ENCODE results near the gene SLIT3. TPM values are rescaled to one million over a fixed set of nuclear protein-coding genes. Genes with fewer than 3 reads are reported as not detected.

SLIT3 gene
- total RNA-seq, 2 experiments from 2014 or later: 5.4 to 7.3 TPM

GRCh38 chr5:169165052-169165451 is 135.9 kb downstream of the SLIT3 start:
- no peak for ATAC-seq
- ChIA-PET POLR2A (no interaction called here), CTCF (no interaction called here)
- Mint-ChIP-seq H3K27me3 (peaks cover 8% of the 10 kb centered on the region), H3K4me1 (no peaks in the 10 kb centered on the region), H3K36me3 (ENCODE audit: low read depth) (no peaks in the 10 kb centered on the region), H3K9me3 (ENCODE audit: low read depth) (no peaks in the 10 kb centered on the region), H3K4me3 (no peak overlapping the region), H3K27ac (no peak overlapping the region)
- intact Hi-C loops (cut with DNase I, micrococcal nuclease): no loop called here
- DNase-seq: no peak

DNA sequence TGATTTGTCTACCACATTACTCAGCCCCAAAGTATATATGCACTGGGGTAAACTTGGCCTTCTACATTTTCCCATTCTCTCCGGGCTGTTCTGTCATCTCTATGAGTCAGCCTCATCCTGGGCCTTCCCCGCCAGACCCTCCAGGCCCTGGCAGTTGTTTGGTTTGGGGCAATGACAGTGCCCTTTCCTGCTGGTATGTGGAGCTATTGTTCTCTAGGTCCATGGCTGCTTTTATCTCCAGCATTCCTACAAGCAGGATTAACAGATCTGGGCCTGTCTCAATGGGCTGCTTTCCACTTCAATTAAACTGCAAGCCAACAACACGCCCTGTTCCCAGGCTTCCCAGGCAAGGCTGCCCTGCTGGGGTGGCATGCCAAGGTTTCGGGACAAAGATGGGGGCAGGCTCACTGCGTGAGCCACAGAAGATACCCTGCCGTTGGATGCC is 136.4 kb downstream of the SLIT3 start:
- POLR2A ChIA-PET: no interaction called here
- H3K36me3 Mint-ChIP-seq (ENCODE audit: low read depth): no peaks in the 10 kb centered on the region
- H3K27ac Mint-ChIP-seq: no peak overlapping the region
- intact Hi-C loops (cut with DNase I, micrococcal nuclease): no loop called here
- peaks cover 7% of the 10 kb centered on the region for H3K27me3 Mint-ChIP-seq
- DNase-seq (no peak), ATAC-seq (no peak)
- no peaks in the 10 kb centered on the region for H3K4me1 Mint-ChIP-seq
- CTCF ChIA-PET: no interaction called here
- H3K4me3 Mint-ChIP-seq: no peak overlapping the region
- H3K9me3 Mint-ChIP-seq (ENCODE audit: low read depth): no peaks in the 10 kb centered on the region

- ATAC-seq (no peak), DNase-seq (no peak)
- intact Hi-C loops (cut with DNase I, micrococcal nuclease): no loop called here
- no peaks in the 10 kb centered on the region for H3K36me3 Mint-ChIP-seq (ENCODE audit: low read depth)
- ChIA-PET POLR2A (no interaction called here), CTCF (no interaction called here)
- H3K4me1 Mint-ChIP-seq: no peaks in the 10 kb centered on the region
- H3K9me3 Mint-ChIP-seq (ENCODE audit: low read depth): peaks cover 6% of the 10 kb centered on the region
- no peak overlapping the region for H3K27ac Mint-ChIP-seq
- no peak overlapping the region for H3K4me3 Mint-ChIP-seq
- H3K27me3 Mint-ChIP-seq: peaks cover 2% of the 10 kb centered on the region
These were observed 138.5 kb downstream of the SLIT3 start for GRCh38 chr5:169162407-169162806.

- intact Hi-C loops (cut with DNase I, micrococcal nuclease): no loop called here
- ChIA-PET CTCF (interaction anchor here (0.7 kb wide), 1 partner anchor 955 kb away, joined by 3 read pairs; no protein-coding TSS in a partner anchor), POLR2A (no interaction called here)
- no peaks in the 10 kb centered on the region for H3K4me1 Mint-ChIP-seq
- no peak overlapping the region for H3K27ac Mint-ChIP-seq
- no peak overlapping the region for H3K4me3 Mint-ChIP-seq
- DNase-seq (no peak), ATAC-seq (no peak)
- peaks cover 11% of the 10 kb centered on the region for H3K9me3 Mint-ChIP-seq (ENCODE audit: low read depth)
- H3K27me3 Mint-ChIP-seq: peaks cover 2% of the 10 kb centered on the region
- H3K36me3 Mint-ChIP-seq (ENCODE audit: low read depth): no peaks in the 10 kb centered on the region
These were observed 139.8 kb downstream of the SLIT3 start for GRCh38 chr5:169161022-169161680.

DNA sequence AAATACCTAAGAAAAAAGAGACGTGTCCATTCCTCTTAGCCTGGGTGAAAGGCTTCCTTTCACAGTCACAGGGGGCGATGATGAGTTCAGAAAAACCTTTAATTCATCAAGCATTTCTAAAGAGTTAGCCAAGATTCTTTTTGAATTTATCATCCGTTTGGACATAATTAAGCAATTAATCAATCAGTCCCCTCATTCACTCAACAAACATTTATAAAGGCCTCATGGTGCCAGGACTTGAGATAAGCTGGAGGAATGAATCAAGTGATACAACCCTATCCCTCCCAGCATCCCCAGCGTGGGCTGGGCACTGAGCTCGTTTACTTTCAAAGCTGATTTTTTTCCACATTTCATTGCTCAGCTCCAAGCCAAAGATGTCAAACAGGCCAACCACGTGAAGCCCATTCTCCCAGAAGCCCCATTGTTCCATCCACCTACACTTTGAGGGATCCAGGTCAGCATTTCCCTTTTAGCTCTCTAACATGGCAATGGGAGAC is 140.5 kb downstream of the SLIT3 start:
- Mint-ChIP-seq H3K36me3 (ENCODE audit: low read depth) (no peaks in the 10 kb centered on the region), H3K4me3 (no peak overlapping the region), H3K27me3 (peaks cover 2% of the 10 kb centered on the region), H3K27ac (no peak overlapping the region), H3K9me3 (ENCODE audit: low read depth) (peaks cover 11% of the 10 kb centered on the region), H3K4me1 (no peaks in the 10 kb centered on the region)
- intact Hi-C loops (cut with DNase I, micrococcal nuclease): no loop called here
- no peak for ATAC-seq
- ChIA-PET POLR2A (no interaction called here), CTCF (no interaction called here)
- no peak for DNase-seq

DNA sequence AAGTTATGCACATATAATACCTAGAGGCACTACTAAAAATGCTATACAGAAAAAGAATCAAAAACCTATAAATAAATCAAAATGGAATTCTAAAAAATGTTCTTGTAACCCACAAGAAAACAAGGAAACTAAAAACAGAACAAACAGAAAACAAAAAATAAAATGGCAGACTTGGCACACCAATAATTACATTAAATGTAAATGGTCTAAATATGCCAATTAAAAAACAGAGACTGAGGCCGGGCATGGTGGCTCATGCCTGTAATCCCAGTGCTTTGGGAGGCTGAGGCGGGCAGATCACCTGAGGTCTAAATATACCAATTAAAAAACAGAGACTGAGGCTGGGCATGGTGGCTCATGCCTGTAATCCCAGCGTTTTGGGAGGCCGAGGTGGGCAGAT is 142.2 kb downstream of the SLIT3 start:
- intact Hi-C loops (cut with DNase I, micrococcal nuclease): no loop called here
- no peaks in the 10 kb centered on the region for H3K4me1 Mint-ChIP-seq
- DNase-seq: no peak
- H3K27me3 Mint-ChIP-seq: peaks cover 4% of the 10 kb centered on the region
- no peaks in the 10 kb centered on the region for H3K36me3 Mint-ChIP-seq (ENCODE audit: low read depth)
- no peak for ATAC-seq
- H3K27ac Mint-ChIP-seq: no peak overlapping the region
- POLR2A ChIA-PET: no interaction called here
- peaks cover 11% of the 10 kb centered on the region for H3K9me3 Mint-ChIP-seq (ENCODE audit: low read depth)
- H3K4me3 Mint-ChIP-seq: no peak overlapping the region
- CTCF ChIA-PET: no interaction called here

GRCh38 chr5:169157064-169157463 is 143.9 kb downstream of the SLIT3 start:
- no peaks in the 10 kb centered on the region for H3K4me1 Mint-ChIP-seq
- no peak overlapping the region for H3K4me3 Mint-ChIP-seq
- POLR2A ChIA-PET: no interaction called here
- no peak overlapping the region for H3K27ac Mint-ChIP-seq
- ATAC-seq (no peak), DNase-seq (no peak)
- no peaks in the 10 kb centered on the region for H3K36me3 Mint-ChIP-seq (ENCODE audit: low read depth)
- intact Hi-C loops (cut with DNase I, micrococcal nuclease): no loop called here
- CTCF ChIA-PET: interaction anchor here (0.6 kb wide), 2 partner anchors 35 to 147 kb away, joined by 3 read pairs; no protein-coding TSS in a partner anchor
- peaks cover 11% of the 10 kb centered on the region for H3K9me3 Mint-ChIP-seq (ENCODE audit: low read depth)
- H3K27me3 Mint-ChIP-seq: peaks cover 2% of the 10 kb centered on the region

- no peak overlapping the region for H3K4me3 Mint-ChIP-seq
- peaks cover 11% of the 10 kb centered on the region for H3K9me3 Mint-ChIP-seq (ENCODE audit: low read depth)
- intact Hi-C loops (cut with DNase I, micrococcal nuclease): no loop called here
- POLR2A ChIA-PET: no interaction called here
- H3K27me3 Mint-ChIP-seq: peaks cover 3% of the 10 kb centered on the region
- no peak for DNase-seq
- H3K27ac Mint-ChIP-seq: no peak overlapping the region
- CTCF ChIA-PET: no interaction called here
- no peaks in the 10 kb centered on the region for H3K36me3 Mint-ChIP-seq (ENCODE audit: low read depth)
- ATAC-seq: no peak
- no peaks in the 10 kb centered on the region for H3K4me1 Mint-ChIP-seq
These were observed 146.3 kb downstream of the SLIT3 start for GRCh38 chr5:169154679-169155078.

DNA sequence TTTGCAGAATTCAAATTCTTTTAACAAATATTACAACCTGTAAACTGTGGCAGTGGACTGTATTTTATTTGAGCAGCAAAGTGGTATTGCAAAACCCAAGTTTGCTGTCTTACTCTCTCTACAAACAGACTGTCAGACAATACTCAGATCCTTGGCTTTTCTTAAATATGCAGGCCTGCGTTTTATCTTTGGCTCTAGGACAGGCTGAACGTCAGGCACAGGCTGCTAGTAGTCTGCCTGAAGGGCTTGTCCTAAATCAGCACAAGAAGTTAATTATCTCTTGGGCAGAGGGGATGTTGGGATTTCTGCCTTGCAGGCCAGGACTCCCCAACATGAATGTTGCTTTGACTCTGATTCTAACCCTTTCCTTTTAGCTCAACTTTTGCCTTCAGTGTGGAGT is 147.5 kb downstream of the SLIT3 start:
- no peaks in the 10 kb centered on the region for H3K36me3 Mint-ChIP-seq (ENCODE audit: low read depth)
- CTCF ChIA-PET: no interaction called here
- intact Hi-C loops (cut with DNase I, micrococcal nuclease): no loop called here

DNA sequence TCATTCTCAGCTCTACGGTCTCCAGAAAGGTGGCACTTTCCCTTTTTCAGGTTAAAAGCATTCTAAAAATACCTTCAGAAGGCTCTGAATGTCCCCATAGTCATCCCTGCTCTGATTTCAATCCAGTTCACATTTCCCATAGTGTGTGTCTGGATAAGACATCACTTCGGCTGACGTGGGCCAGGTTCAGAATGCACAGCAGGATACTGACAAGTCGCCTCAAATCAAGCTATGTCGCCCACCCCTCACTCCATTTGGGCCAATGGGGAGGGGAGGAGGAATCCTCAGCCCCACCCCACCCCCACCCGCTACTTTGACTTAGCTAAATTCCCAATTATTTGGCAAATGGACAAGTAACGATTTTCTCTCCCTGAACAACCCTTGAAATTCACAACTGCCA is 148.0 kb downstream of the SLIT3 start:
- no peaks in the 10 kb centered on the region for H3K36me3 Mint-ChIP-seq (ENCODE audit: low read depth)
- POLR2A ChIA-PET: no interaction called here
- H3K4me1 Mint-ChIP-seq: no peaks in the 10 kb centered on the region
- CTCF ChIA-PET: no interaction called here
- H3K27me3 Mint-ChIP-seq: peaks cover 4% of the 10 kb centered on the region
- no peak overlapping the region for H3K4me3 Mint-ChIP-seq
- DNase-seq (no peak), ATAC-seq (no peak)
- peaks cover 10% of the 10 kb centered on the region for H3K9me3 Mint-ChIP-seq (ENCODE audit: low read depth)
- intact Hi-C loops (cut with DNase I, micrococcal nuclease): no loop called here
- no peak overlapping the region for H3K27ac Mint-ChIP-seq

More for the DNA sequence above, 147.5 kb downstream of the SLIT3 start:
- peaks cover 4% of the 10 kb centered on the region for H3K27me3 Mint-ChIP-seq
- no peak overlapping the region for H3K27ac Mint-ChIP-seq
- POLR2A ChIA-PET: no interaction called here
- DNase-seq (no peak), ATAC-seq (no peak)
- peaks cover 11% of the 10 kb centered on the region for H3K9me3 Mint-ChIP-seq (ENCODE audit: low read depth)
- H3K4me3 Mint-ChIP-seq: no peak overlapping the region
- no peaks in the 10 kb centered on the region for H3K4me1 Mint-ChIP-seq

DNA sequence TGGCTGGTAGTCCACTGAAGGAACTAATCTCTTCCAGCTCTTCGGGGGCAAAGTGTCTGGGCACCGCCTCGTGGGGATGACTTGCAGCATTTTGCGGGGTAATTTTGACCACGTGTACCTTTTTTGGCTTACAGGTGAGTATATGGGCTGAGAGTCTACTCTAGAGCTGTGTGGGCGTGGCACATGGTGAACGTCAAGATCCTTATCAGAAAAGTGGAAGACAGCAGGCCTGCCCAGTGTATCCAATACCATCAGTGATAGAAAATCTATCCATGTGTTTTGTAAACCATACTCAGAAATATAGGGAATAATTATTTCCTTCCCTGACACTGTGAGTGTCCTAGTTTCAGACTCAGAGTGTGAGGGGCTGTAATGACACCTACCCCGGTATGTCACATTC is 148.5 kb downstream of the SLIT3 start:
- Mint-ChIP-seq H3K36me3 (ENCODE audit: low read depth) (no peaks in the 10 kb centered on the region), H3K27me3 (peaks cover 4% of the 10 kb centered on the region), H3K4me3 (no peak overlapping the region), H3K9me3 (ENCODE audit: low read depth) (peaks cover 5% of the 10 kb centered on the region), H3K4me1 (no peaks in the 10 kb centered on the region), H3K27ac (no peak overlapping the region)
- DNase-seq (no peak), ATAC-seq (no peak)
- CTCF ChIA-PET: no interaction called here
- POLR2A ChIA-PET: no interaction called here
- intact Hi-C loops (cut with DNase I, micrococcal nuclease): no loop called here

DNA sequence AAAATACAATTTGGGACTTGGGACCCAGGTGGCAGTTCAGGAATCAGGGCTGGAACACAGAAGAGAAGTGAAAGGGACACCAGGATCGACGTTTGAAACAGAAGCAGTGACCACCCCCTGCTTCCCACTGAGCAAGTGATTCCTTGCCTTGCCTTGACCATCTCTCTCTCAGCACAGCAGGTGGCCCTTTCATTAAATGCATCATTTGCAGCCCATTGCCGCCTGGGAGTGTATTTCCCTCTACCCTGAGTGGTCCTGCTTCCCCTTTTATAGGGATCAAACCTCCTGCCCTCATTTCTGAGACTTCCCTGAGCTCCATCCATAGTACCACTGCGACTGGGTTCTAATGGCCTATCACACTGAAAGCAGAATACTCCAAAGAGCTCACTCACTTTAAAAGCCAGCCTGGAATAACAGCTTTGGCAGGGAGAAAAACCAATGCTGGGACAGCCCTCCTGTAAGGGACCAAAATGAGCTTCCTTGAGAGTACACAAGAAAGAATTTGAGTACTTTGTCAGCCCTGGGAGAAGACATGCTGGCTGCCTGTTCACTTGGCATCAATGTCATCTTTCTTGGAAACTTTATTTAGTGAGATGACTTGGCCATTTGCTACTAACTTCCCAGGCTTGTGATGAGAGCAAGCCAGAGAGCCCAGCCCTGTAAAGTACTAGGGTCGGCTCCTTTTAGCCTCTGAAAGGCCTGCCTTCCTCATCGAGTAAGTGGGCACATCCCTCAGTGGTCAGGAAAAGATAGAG is 149.7 kb downstream of the SLIT3 start:
- Mint-ChIP-seq H3K27ac (no peak overlapping the region), H3K9me3 (ENCODE audit: low read depth) (no peaks in the 10 kb centered on the region), H3K4me1 (no peaks in the 10 kb centered on the region), H3K36me3 (ENCODE audit: low read depth) (no peaks in the 10 kb centered on the region), H3K27me3 (peaks cover 4% of the 10 kb centered on the region), H3K4me3 (no peak overlapping the region)
- intact Hi-C loops (cut with DNase I, micrococcal nuclease): no loop called here
- CTCF ChIA-PET: no interaction called here
- POLR2A ChIA-PET: no interaction called here
- ATAC-seq (no peak), DNase-seq (no peak)

Measured in activated CD4-positive, alpha-beta T cell treated with anti-CD3 and anti-CD28 coated beads for 36 hours (primary cell).